ENCODE results near the gene SHROOM3. TPM values are rescaled to one million over a fixed set of nuclear protein-coding genes. Genes with fewer than 3 reads are reported as not detected.

SHROOM3 gene
- total RNA-seq, 1 donor from 2014 or later, result 42.7 TPM

GRCh38 chr4:76704133-76704881 lies 269.3 kb downstream of the SHROOM3 start:
- H3K27me3 Mint-ChIP-seq (ENCODE audit: low read depth), result no peaks in the 10 kb centered on the region
- no peaks in the 10 kb centered on the region for H3K9me3 Mint-ChIP-seq (ENCODE audit: low read depth)
- DNase-seq (ENCODE audit: low spot score), result no peak
- peaks cover 57% of the 10 kb centered on the region for H3K4me1 Mint-ChIP-seq (ENCODE audit: low read depth)
- no peaks in the 10 kb centered on the region for H3K36me3 Mint-ChIP-seq (ENCODE audit: low read depth)
- peak overlapping the region; percentile 83 for H3K27ac Mint-ChIP-seq (ENCODE audit: unreplicated experiment)
- TF ChIP-seq, protein P1, sequence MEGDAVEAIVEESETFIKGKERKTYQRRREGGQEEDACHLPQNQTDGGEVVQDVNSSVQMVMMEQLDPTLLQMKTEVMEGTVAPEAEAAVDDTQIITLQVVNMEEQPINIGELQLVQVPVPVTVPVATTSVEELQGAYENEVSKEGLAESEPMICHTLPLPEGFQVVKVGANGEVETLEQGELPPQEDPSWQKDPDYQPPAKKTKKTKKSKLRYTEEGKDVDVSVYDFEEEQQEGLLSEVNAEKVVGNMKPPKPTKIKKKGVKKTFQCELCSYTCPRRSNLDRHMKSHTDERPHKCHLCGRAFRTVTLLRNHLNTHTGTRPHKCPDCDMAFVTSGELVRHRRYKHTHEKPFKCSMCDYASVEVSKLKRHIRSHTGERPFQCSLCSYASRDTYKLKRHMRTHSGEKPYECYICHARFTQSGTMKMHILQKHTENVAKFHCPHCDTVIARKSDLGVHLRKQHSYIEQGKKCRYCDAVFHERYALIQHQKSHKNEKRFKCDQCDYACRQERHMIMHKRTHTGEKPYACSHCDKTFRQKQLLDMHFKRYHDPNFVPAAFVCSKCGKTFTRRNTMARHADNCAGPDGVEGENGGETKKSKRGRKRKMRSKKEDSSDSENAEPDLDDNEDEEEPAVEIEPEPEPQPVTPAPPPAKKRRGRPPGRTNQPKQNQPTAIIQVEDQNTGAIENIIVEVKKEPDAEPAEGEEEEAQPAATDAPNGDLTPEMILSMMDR (IDR thresholded peaks at IDR 0.05), result no peak
- no peak overlapping the region for H3K4me3 Mint-ChIP-seq (ENCODE audit: unreplicated experiment)

GRCh38 chr4:76705472-76705871 lies 270.4 kb downstream of the SHROOM3 start:
- Mint-ChIP-seq H3K9me3 (ENCODE audit: low read depth) (no peaks in the 10 kb centered on the region), H3K4me1 (ENCODE audit: low read depth) (peaks cover 67% of the 10 kb centered on the region), H3K27ac (ENCODE audit: unreplicated experiment) (peak overlapping the region; percentile 83), H3K27me3 (ENCODE audit: low read depth) (no peaks in the 10 kb centered on the region), H3K4me3 (ENCODE audit: unreplicated experiment) (no peak overlapping the region), H3K36me3 (ENCODE audit: low read depth) (peaks cover 4% of the 10 kb centered on the region)
- TF ChIP-seq, protein P1 (IDR thresholded peaks at IDR 0.05), result no peak
- DNase-seq (ENCODE audit: low spot score), result no peak

GRCh38 chr4:76706581-76706980 lies 271.6 kb downstream of the SHROOM3 start:
- Mint-ChIP-seq H3K27me3 (ENCODE audit: low read depth) (no peaks in the 10 kb centered on the region), H3K9me3 (ENCODE audit: low read depth) (no peaks in the 10 kb centered on the region), H3K4me1 (ENCODE audit: low read depth) (peaks cover 67% of the 10 kb centered on the region), H3K36me3 (ENCODE audit: low read depth) (peaks cover 5% of the 10 kb centered on the region), H3K4me3 (ENCODE audit: unreplicated experiment) (no peak overlapping the region), H3K27ac (ENCODE audit: unreplicated experiment) (no peak overlapping the region)
- TF ChIP-seq, protein P1 (IDR thresholded peaks at IDR 0.05), result no peak
- no peak for DNase-seq (ENCODE audit: low spot score)

- Mint-ChIP-seq H3K27ac (ENCODE audit: unreplicated experiment) (peak overlapping the region; percentile 84), H3K27me3 (ENCODE audit: low read depth) (no peaks in the 10 kb centered on the region), H3K36me3 (ENCODE audit: low read depth) (peaks cover 10% of the 10 kb centered on the region), H3K4me1 (ENCODE audit: low read depth) (peaks cover 54% of the 10 kb centered on the region), H3K9me3 (ENCODE audit: low read depth) (no peaks in the 10 kb centered on the region), H3K4me3 (ENCODE audit: unreplicated experiment) (no peak overlapping the region)
- TF ChIP-seq, protein P1 (IDR thresholded peaks at IDR 0.05), result no peak
- DNase-seq (ENCODE audit: low spot score), result no peak
Measured at GRCh38 chr4:76708971-76709771, 274.1 kb downstream of the SHROOM3 start.

DNA sequence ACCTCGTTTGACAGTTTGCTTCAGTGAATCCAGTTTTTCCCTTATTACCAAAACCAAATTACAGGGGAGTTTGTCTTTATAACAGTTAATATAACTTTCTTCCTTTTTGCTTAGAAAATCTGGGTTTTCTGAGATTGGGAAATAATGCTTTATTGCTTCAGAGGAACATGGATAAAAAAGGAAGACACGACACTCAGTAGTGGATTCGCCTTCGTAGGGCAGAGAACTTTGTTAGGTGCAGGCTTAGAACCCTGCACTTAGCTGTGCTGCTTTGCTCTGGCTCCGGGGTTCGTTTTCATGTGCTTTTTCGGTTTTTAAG lies 274.7 kb downstream of the SHROOM3 start:
- DNase-seq (ENCODE audit: low spot score), result no peak

More for the DNA sequence above, 274.7 kb downstream of the SHROOM3 start:
- H3K27me3 Mint-ChIP-seq (ENCODE audit: low read depth), result no peaks in the 10 kb centered on the region
- H3K27ac Mint-ChIP-seq (ENCODE audit: unreplicated experiment), result peak overlapping the region; percentile 84
- H3K4me1 Mint-ChIP-seq (ENCODE audit: low read depth), result peaks cover 49% of the 10 kb centered on the region
- no peaks in the 10 kb centered on the region for H3K9me3 Mint-ChIP-seq (ENCODE audit: low read depth)
- TF ChIP-seq, protein P1 (IDR thresholded peaks at IDR 0.05), result no peak
- H3K4me3 Mint-ChIP-seq (ENCODE audit: unreplicated experiment), result no peak overlapping the region
- H3K36me3 Mint-ChIP-seq (ENCODE audit: low read depth), result peaks cover 10% of the 10 kb centered on the region

Measured in chondrocyte (in vitro differentiated cells).